CD4-positive, alpha-beta T cell treated with Interleukin-6 for 4 hours (primary cell): ENCODE results near the gene CCNJL.

Experiments used
- DNase-seq: peaks from one replicate; pipeline ENCODE4 v3.0.0-alpha.2; 2020; ENCODE audit warnings: mixed read lengths

CCNJL gene

DNA sequence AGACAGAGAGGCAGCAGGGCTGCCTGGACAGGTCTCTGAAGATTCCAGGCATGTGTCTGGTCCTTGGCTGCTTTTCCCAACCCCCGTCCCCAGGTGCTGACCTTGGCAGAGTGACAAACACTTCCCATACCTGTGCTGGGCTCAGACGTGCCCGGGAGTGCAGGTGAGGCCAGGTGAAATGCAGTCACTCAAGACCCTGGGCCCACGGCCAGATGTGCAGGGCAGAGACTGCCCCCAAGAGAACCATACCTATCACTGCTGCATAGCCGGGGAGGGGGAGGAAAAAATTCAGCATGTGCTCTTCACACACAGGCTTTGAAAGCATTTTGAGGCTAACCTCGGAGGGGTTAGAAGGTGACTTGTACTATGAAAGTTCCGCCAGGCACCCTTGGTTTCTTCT lies 22.6 kb downstream of the CCNJL start:
- no peak for DNase-seq

DNA sequence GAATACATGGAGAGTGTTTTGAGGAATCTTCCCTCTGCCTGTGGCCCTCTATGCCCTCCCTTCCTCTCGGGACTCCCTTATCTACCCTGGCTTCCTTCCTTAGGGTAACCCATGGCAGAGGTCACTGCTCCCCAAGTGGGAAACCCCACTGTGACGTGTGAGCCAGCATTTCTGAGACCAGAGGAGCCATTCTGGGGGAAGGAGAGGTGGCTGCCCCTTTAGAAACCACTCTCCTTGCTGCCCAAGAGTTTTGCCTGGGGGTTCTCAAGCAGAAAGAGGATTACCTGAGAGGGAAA lies 23.1 kb downstream of the CCNJL start:
- no peak for DNase-seq

GRCh38 chr5:160287378-160288051 lies 24.8 kb downstream of the CCNJL start:
- no peak for DNase-seq

- no peak for DNase-seq
Measured at GRCh38 chr5:160286947-160287346, 25.4 kb downstream of the CCNJL start.

DNA sequence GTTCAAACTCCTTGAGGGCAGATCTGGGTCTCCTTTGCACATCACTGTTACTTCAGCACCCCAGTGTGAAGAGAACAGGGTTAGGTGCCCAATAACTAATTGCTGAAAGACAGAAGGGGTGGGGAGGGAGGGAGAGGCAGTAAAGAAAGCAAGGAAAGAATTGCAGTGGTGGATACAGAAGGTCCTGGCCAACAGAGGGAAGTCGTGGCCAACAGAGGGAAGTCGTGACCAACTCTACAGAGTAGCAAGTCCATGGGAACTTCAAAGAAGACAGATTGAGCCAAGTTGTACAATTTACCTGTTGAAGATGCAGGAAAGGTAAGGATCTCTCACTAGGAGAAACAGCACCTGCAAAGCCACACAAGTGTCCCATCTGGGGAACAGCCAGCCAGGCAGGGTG lies 27.0 kb downstream of the CCNJL start:
- no peak for DNase-seq

- DNase-seq: no peak
Measured at GRCh38 chr5:160284291-160284873, 28.0 kb downstream of the CCNJL start.

DNA sequence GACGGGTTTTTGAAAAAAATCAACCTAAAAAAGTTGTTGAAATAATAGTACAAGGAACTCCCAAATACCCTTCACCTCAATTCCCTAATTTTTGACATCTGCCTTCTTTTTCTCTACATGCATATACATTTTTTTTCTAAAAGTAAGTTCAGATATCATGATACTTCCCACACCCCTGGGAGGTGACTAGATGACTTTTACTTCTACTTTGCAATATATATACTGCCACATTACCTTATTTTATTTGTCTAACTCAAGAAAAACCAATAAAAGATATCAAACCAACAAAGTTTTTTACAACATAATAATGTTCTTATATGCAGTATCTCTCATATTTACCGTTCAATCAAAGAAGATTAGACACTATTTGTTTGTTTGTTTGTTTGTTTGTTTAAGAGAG lies 31.1 kb downstream of the CCNJL start:
- DNase-seq: no peak

GRCh38 chr5:160280384-160281095 lies 31.8 kb downstream of the CCNJL start:
- no peak for DNase-seq

DNA sequence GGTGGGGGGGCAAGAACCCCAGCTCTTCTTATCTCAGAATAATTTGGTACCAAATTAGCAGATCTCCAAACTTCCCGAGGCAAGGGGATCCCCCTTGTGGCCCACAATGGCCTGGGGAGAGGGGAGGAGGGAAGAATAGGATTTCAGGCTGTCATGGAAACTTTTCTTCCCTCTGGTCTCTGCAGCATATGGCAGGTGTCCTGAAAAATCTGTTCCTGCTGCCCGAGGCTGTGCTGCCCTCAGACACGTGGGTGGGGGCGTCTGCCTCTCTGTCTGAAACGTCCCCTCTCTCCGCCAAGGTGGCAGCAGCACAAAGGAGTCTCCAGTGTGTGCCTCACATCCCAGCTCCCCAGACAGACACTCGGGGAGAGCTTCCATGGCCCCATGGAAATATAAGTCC lies 34.0 kb downstream of the CCNJL start:
- no peak for DNase-seq

DNA sequence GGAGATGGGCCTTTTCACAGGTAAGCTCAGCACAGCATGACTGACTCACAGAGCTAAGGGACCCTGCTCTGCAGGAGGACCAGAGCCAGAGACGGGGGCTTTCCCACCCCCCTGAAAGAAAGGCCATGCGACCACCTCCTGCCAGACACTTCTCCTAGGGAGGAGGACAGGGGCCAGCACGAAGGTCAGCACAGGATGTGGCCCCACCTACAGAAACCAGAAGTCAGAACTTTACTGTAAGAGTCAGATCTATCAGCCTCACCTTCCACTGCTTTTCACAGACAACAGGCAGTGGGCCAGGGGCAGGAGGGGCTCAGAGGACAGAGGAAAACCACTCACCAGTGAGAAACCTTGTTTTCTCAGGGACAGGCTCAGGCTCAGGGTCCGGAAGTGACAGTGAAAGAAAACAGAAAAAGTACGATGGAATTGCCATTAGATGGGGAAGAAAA lies 37.9 kb downstream of the CCNJL start:
- DNase-seq: no peak

DNA sequence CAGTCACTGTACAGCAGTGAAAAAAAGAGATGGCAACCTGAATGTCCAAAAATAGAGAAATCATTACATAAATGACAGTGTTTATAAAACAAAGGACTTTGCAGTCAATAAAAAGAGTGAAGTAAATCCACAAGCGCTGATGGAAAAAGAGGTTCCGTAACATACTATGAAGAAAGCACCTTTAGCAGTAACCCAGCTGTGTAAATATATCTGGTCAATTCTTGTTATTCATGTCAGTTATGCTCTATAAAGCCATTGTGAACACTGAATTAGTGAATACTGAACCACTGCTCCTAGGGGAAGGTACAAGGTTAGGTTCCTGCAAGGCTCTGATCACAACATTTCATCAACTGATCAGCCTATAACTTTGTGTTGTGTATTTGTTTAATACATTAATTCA lies 39.5 kb downstream of the CCNJL start:
- no peak for DNase-seq

DNA sequence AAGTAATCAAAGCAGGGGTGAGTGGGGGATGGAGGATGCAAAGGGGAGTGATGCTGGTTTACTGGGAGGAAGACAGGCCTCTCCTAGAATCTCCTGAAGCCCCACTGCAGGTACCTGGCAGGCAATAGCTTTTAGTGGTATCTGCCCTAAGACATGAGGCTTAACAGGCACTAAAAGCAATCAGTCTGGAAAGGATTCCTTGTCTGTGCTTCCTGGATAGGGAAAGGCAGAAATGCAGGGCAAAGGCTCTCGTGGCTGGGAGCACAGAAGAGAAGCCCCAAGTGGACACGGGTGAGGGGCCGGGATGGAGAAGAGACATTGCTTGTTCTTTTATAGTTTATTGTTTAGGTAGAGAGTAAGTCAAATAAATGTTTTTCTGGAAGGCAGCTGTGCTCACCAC lies 40.1 kb downstream of the CCNJL start:
- DNase-seq: no peak

GRCh38 chr5:160271836-160272235 lies 40.5 kb downstream of the CCNJL start:
- no peak for DNase-seq

- DNase-seq: no peak
Measured at GRCh38 chr5:160271396-160271795, 41.0 kb downstream of the CCNJL start.

- no peak for DNase-seq
Measured at GRCh38 chr5:160270704-160271103, 41.7 kb downstream of the CCNJL start.

- DNase-seq: no peak
Measured at GRCh38 chr5:160269017-160269416, 43.3 kb downstream of the CCNJL start.

DNA sequence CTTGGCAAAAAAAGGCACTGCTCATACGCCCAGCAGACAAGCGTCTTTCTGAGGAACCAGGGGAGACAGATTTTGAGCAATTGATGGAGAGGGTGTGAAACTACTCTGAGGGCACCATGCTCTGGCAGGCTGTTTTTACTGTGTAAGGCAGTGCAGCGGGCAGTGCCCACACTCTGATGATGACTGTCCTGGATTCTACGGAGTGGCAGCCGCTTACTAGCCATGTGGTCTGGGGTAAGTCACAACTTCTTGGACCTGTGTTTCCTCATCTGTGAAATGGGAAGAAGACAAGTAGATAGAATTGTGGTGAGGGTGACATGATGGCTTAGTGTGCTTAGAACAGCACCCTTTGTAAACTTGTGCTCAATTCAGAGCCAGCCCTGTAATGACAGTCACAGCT lies 44.2 kb downstream of the CCNJL start:
- no peak for DNase-seq

DNA sequence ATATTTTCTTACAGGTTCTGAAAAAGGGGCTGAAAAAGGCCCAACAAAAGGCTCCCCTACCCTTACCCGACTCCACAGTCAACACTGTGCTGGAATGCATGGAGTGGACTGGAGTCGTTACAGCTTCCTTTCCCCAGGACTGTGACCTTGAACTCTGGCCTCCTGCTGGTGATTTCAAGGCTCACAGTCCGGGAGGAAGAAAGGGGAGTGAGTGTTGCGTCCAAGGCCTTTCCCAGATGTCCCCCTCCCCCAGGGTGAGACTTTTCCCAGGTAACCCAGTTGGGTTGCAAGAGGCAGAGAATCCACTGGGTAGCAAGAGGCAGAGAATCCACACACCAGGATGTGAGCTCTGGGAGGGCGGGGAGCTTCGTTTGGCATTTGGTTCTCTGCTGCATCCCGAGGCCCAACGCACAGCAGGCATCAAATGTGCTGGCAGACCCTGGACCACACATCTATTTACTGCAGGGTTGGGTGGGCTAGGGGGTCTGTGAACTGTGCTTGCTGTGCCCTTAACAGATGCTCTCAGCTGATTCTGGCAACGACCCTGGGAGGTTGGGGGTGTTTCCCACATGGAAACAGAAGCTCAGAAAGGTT lies 45.5 kb downstream of the CCNJL start:
- DNase-seq: no peak

- no peak for DNase-seq
Measured at GRCh38 chr5:160266044-160266443, 46.3 kb downstream of the CCNJL start.

DNA sequence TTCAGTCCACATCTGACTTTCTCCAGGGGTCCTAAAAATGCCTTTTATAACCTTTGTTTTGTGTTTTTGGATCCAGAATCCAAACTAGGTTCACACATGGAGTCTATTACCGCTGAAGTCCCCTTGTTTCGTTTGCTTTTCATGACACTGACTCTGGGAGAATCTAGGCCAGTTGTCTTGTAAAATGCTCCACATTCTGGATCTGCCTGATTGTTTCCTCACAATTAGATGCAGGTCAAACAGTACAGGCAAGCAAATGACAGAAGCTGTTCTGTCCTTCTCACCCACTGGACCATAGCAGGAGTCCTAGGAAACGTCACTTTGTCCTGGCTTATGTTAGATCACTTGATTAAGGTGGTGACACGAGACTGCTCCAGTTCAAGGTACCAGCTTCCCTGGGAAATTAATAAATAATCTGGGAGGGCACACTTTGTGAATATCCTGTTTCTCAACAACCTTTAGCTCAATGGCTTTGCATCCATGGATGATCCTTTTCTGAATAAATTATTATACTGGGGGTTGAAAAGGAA lies 49.0 kb downstream of the CCNJL start:
- no peak for DNase-seq

DNA sequence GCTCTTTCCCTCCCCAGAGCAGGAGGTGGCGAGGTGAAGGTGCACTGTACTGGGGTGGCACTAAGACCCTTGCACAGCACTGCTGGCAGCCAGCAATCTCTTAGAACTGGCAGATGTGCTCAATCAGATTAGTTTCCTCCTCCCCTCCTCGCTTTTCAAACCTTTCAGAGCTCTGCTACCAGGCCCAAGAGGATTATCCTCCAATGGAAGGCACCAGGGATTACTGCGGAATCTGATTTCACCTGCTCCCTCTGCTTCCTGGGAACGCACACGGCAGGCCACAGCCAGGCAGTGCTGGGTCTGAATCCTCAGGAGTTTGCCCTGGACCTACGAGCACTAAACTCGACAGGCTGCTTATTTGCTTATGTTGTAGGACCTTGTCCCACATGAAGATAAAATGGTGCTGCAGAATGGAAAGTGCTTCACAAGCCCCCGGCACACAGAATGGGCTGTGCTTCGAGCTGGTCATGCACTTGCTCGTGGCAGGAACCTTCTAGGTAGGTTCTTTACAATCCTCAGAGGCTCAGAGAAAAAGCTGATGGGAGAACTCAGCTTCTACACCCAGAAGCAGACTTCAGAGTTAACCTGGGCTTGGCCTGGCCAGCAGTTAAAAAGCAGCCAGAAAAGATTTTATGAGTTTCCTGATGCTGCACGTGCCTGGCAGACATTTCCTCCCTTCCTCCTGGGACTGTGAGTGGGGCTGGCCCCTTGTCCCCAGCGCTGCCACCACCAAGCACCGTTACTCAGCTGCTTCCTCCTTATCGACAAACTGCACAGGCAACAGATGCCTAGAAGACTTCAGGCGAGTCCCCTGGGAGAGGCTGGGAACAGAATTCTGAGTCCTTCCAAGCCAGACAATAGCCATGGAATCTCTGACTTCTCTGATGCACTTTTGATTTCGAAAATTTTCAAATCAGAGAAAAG lies 50.0 kb downstream of the CCNJL start:
- DNase-seq: no peak

DNA sequence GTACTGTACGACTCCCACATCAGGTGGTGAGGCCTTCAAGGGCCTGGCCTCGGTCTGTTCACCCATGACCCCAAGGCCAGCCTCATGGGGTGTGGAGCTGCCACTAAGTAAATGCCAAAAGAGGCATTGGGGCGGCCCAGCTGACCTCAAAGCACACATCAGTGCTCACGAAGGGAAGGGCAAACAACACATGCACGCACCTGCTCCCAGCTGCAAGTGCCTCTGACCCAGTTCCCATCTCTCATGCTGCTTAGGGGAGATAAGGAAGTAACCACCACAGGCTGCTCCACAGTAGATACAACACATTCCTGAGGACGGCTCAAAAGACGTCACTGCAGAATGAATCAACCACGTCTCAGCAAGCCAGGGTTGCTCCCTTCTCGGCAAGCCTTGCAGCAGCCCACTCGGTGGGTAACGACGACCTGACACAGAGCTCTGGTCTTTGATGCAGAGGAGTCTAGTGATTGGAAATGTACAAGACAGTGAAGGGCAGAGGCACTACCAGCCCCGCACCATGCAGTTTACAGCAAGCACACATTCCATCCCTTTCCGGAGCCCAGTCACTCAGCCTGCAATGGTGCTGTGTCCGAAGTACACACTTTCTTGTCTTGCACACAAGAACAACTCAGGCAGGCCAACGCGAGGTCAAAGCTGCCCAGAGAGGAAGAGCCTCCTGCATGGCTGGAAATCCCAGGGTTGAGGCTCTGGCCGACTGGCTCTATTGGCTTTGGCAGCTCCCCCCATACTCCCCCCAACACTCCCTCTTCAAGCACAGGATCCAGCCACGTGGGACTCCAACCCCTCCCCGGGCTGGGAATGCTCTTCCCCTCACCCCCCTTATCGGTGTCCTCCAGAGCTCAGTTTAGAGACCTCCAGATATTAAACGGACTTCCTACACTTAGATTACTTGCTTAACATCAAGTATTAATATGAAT lies 51.2 kb downstream of the CCNJL start:
- DNase-seq: no peak
